ENCODE data around the gene TPP2.
A peak's percentile ranks its signal among the peaks of the same experiment; 100 is the strongest.

TPP2 gene

GRCh38 chr13:102696465-102696864 is 99.7 kb downstream of the TPP2 start:
- no peak for DNase-seq

- no peak for DNase-seq
Measured at GRCh38 chr13:102697264-102697663, 100.5 kb downstream of the TPP2 start.

- DNase-seq = no peak
Measured at GRCh38 chr13:102697929-102698648, 101.3 kb downstream of the TPP2 start.

GRCh38 chr13:102698649-102698980 is 101.8 kb downstream of the TPP2 start:
- DNase-seq = no peak

- no peak for DNase-seq
Measured at GRCh38 chr13:102699504-102699903, 102.7 kb downstream of the TPP2 start.

GRCh38 chr13:102700088-102701031 is 103.6 kb downstream of the TPP2 start:
- DNase-seq = no peak

- DNase-seq = no peak
Measured at GRCh38 chr13:102701331-102701730, 104.5 kb downstream of the TPP2 start.

- no peak for DNase-seq
Measured at GRCh38 chr13:102702965-102703725, 106.4 kb downstream of the TPP2 start.

GRCh38 chr13:102703726-102704035 is 106.9 kb downstream of the TPP2 start:
- no peak for DNase-seq

- no peak for DNase-seq
Measured at GRCh38 chr13:102704238-102705058, 107.7 kb downstream of the TPP2 start.

- no peak for DNase-seq
Measured at GRCh38 chr13:102707467-102707866, 110.7 kb downstream of the TPP2 start.

GRCh38 chr13:102708211-102708610 is 111.4 kb downstream of the TPP2 start:
- no peak for DNase-seq

GRCh38 chr13:102708991-102709390 is 112.2 kb downstream of the TPP2 start:
- no peak for DNase-seq

GRCh38 chr13:102709536-102709935 is 112.8 kb downstream of the TPP2 start:
- DNase-seq = no peak

- no peak for DNase-seq
Measured at GRCh38 chr13:102710261-102710679, 113.5 kb downstream of the TPP2 start.

GRCh38 chr13:102715447-102715846 is 118.7 kb downstream of the TPP2 start:
- no peak for DNase-seq

- DNase-seq = no peak
Measured at GRCh38 chr13:102718746-102719145, 122.0 kb downstream of the TPP2 start.

- DNase-seq = peak in 1 of 2 donors; percentile 16
Measured at GRCh38 chr13:102721800-102722231, 125.0 kb downstream of the TPP2 start.

GRCh38 chr13:102724923-102725322 is 128.1 kb downstream of the TPP2 start:
- DNase-seq = no peak

- DNase-seq = no peak
Measured at GRCh38 chr13:102726430-102726829, 129.6 kb downstream of the TPP2 start.

Measured in inflammatory macrophage (primary cell).